HepG2 (cell line): Measurements from ENCODE around the gene VTN. TPM values are rescaled to one million over a fixed set of nuclear protein-coding genes. Genes with fewer than 3 reads are reported as not detected.
A peak's percentile ranks its signal among the peaks of the same experiment; 100 is the strongest.

ENCODE experiments used
- AGO2 ChIP-seq: fragments of 200-400 bp; formaldehyde crosslinking; optimal IDR thresholded peaks from 2 replicates; pipeline ENCODE3; 2017; ENCODE audit warnings: mild to moderate bottlenecking, low read depth, low read length, moderate library complexity
- BATF2 ChIP-seq: sonication (generic); formaldehyde crosslinking; IDR thresholded peaks from 2 replicates; pipeline ENCODE4 v1.8.0; 2022; ENCODE audit warnings: mild to moderate bottlenecking, missing genetic modification reagents, moderate library complexity
- FOXC1 ChIP-seq: sonication (generic); formaldehyde crosslinking; IDR thresholded peaks from 2 replicates; pipeline ENCODE4 v1.8.0; 2022; ENCODE audit warnings: mild to moderate bottlenecking, missing genetic modification reagents, borderline replicate concordance
- GPN1 ChIP-seq: sonication (generic); formaldehyde crosslinking; IDR thresholded peaks from 2 replicates; pipeline ENCODE4 v1.5.1; 2020; ENCODE audit warnings: missing genetic modification reagents, borderline replicate concordance
- HDAC6 ChIP-seq: fragments of 200-600 bp; sonication (generic); IDR thresholded peaks from 2 replicates; pipeline ENCODE4 v1.7.0; 2017; ENCODE audit warnings: mild to moderate bottlenecking, antibody characterized with exemption, low read length, low read depth
- JDP2 ChIP-seq: sonication (generic); formaldehyde crosslinking; IDR thresholded peaks from 2 replicates; pipeline ENCODE4 v1.8.1; 2022; ENCODE audit warnings: missing genetic modification reagents, borderline replicate concordance
- MXD3 ChIP-seq: IDR thresholded peaks from 2 replicates; pipeline ENCODE4 v1.6.1; 2016; ENCODE audit warnings: mild to moderate bottlenecking, missing biosample characterization, missing genetic modification reagents
- MXD4 ChIP-seq: IDR thresholded peaks from 2 replicates; pipeline ENCODE4 v1.6.1; 2016; ENCODE audit warnings: mild to moderate bottlenecking, missing biosample characterization, missing genetic modification reagents
- MXI1 ChIP-seq: IDR thresholded peaks from 3 replicates; pipeline ENCODE4 v1.6.1; 2012; ENCODE audit warnings: low read depth, low read length, inconsistent platforms, borderline replicate concordance
- NR1H2 ChIP-seq: sonication (generic); formaldehyde crosslinking; IDR thresholded peaks from 2 replicates; pipeline ENCODE4 v1.8.1; 2022; ENCODE audit warnings: low read depth, missing genetic modification reagents, borderline replicate concordance
- PAF1 ChIP-seq: IDR thresholded peaks from 2 replicates; pipeline ENCODE4 v1.6.1; 2016; ENCODE audit warnings: missing genetic modification reagents, missing compliant biosample characterization
- REPIN1 ChIP-seq: sonication (generic); formaldehyde crosslinking; IDR thresholded peaks from 2 replicates; pipeline ENCODE4 v1.8.0; 2022; ENCODE audit warnings: missing genetic modification reagents, low read depth, mild to moderate bottlenecking, borderline replicate concordance
- TCF7 ChIP-seq: sonication (generic); IDR thresholded peaks from 2 replicates; pipeline ENCODE4 v1.6.1; 2016; ENCODE audit warnings: antibody characterized with exemption, low read depth
- UBTF ChIP-seq: sonication (generic); formaldehyde crosslinking; IDR thresholded peaks from 2 replicates; pipeline ENCODE4 v1.4.0; 2020; ENCODE audit warnings: mild to moderate bottlenecking, missing genetic modification reagents
- ZBTB25 ChIP-seq: IDR thresholded peaks from 2 replicates; pipeline ENCODE4 v1.6.1; 2018; ENCODE audit warnings: missing genetic modification reagents
- ZNF276 ChIP-seq: sonication (generic); formaldehyde crosslinking; IDR thresholded peaks from 2 replicates; pipeline ENCODE4 v1.4.0; 2020; ENCODE audit warnings: mild to moderate bottlenecking, low read depth, missing genetic modification reagents
- ZNF354B ChIP-seq: sonication (generic); formaldehyde crosslinking; IDR thresholded peaks from 2 replicates; pipeline ENCODE4 v1.8.0; 2022; ENCODE audit warnings: mild to moderate bottlenecking, missing genetic modification reagents
- ZNF576 ChIP-seq: sonication (generic); formaldehyde crosslinking; IDR thresholded peaks from 2 replicates; pipeline ENCODE4 v1.4.0; 2020; ENCODE audit warnings: mild to moderate bottlenecking, missing genetic modification reagents
- ZNF639 ChIP-seq: conservative IDR thresholded peaks from 2 replicates; pipeline ENCODE4 v1.6.1; 2018; ENCODE audit warnings: missing genetic modification reagents
- ZNF678 ChIP-seq: sonication (generic); formaldehyde crosslinking; IDR thresholded peaks from 2 replicates; pipeline ENCODE4 v1.4.0; 2020; ENCODE audit warnings: mild to moderate bottlenecking, missing genetic modification reagents
- polyA plus RNA-seq, 8 experiments: library from polyadenylated mRNA; depleted of rRNA in 3 of 8; stranded (reverse) in 7 of 8; unstranded in 1 of 8; fragments of >200 nt; fragmentation: Illumina TruSeq in 4 of 8; extraction: Trizol in 4 of 8; gene quantifications; 2 replicates each; pipeline versions ENCODE4 v1.2.1 to v1.2.3, GENCODE V29; 2011 to 2016; ENCODE audit warnings: low read depth in 4 of 8, missing spikeins in 1 of 8, mixed read lengths in 1 of 8; ENCODE audit not compliant: insufficient read depth in 1 of 8
- total RNA-seq, 5 experiments: library from RNA; depleted of rRNA; stranded (reverse); fragments of >200 nt; fragmentation: Illumina TruSeq; extraction: Trizol; gene quantifications; 2 replicates each; pipeline ENCODE4 v1.2.3, GENCODE V29; 2016; ENCODE audit warnings: low read depth in 1 of 5

VTN gene
- total and polyA plus RNA-seq, 2 of the 13 experiments (the other 11 are each of a cell fraction or from before 2014, with no cell fraction given), result 108 to 131 TPM

- no peak for TF ChIP-seq ZNF276 (CRISPR knock-in tag)
- TF ChIP-seq FOXC1, result no peak; the same call in 1 of the 2 replicates
- TF ChIP-seq REPIN1, result peak; percentile 96
- TF ChIP-seq AGO2, result peak; percentile 93
- TF ChIP-seq UBTF (CRISPR knock-in tag), result peak; percentile 70
- peak; percentile 81; the same call in 2 of the 3 replicates for TF ChIP-seq MXI1
- no peak for TF ChIP-seq TCF7
- 0 out of 2 replicates have a peak, but pooled peaks have one; percentile 24 for TF ChIP-seq ZNF354B (CRISPR knock-in tag)
- no peak for TF ChIP-seq ZNF576
- TF ChIP-seq ZBTB25 (CRISPR knock-in tag), result peak; percentile 83
- TF ChIP-seq ZNF678, result no peak
- TF ChIP-seq BATF2 (CRISPR knock-in tag), result 0 out of 2 replicates have a peak, but pooled peaks have one; percentile 71
- no peak for TF ChIP-seq JDP2 (CRISPR knock-in tag)
- no peak for TF ChIP-seq GPN1
- TF ChIP-seq HDAC6, result no peak
- TF ChIP-seq MXD3 (CRISPR knock-in tag), result peak; percentile 88
- peak; percentile 88 for TF ChIP-seq MXD4 (CRISPR knock-in tag)
- no peak for TF ChIP-seq PAF1 (CRISPR knock-in tag)
- peak; percentile 81; the same call in 1 of the 2 replicates for TF ChIP-seq ZNF639 (CRISPR knock-in tag)
- TF ChIP-seq NR1H2 (CRISPR knock-in tag), result peak; percentile 62; the same call in 1 of the 2 replicates
Measured at GRCh38 chr17:28357061-28357900, 12.8 kb downstream of the VTN start, which contains the start of gene POLDIP2 (continued).
